Activated CD4-positive, alpha-beta T cell treated with anti-CD3 and anti-CD28 coated beads, Interleukin-2, Interleukin-6, amounts not matched to agents 100 ng/mL and 50 ng/mL, durations not matched to agents 16 hours and 8 hours (primary cell): ENCODE data around the gene NIPSNAP2.

Experiments
- DNase-seq: peaks from one replicate; pipeline ENCODE4 v3.0.0-alpha.2; 2020

NIPSNAP2 gene

GRCh38 chr7:55964261-55965099 is at the start of gene NIPSNAP2:
Gene NIPSNAP2 (plus strand): TSS chr7:55964585. CDS start chr7:55964610, 25 bp downstream.
- peak; percentile 72 for DNase-seq

- DNase-seq, result no peak
These were observed 46.6 kb upstream of the NIPSNAP2 start for GRCh38 chr7:55917771-55918170.

GRCh38 chr7:55928006-55928767 is 36.2 kb upstream of the NIPSNAP2 start:
- DNase-seq, result no peak

DNA sequence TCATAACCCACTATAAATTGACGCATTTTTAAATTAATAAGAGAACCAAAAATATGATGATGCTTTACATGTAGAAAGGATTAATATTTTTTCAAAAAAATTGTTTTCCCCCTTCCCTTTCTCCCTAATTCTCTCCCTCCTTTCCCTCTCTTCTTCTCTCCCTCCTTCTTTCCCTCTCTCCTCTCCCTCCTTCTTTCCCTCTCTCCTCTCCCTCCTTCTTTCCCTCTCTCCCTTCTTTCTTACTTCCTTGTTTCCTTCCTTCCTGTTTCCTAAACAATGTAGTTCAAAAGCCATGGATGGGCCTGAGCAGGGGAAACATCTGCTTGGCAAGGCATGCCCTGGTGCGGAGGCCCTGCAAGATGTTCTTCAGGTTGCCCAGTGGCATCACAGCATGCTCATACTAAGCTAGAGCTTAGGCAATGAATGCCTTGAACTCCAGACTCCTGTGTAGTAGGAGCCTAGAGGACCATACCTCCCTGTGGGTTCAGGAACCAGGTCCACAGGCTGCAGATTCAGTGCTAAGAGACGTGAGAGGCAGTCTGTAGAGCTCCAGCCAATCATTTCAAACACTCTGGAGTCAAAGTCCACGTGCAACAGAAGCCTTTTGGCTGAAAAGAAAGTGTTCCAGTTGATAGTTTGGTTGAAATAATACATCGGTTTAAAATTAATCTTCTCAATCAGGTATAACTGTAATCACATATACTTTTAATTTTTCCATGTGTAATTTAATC is 32.8 kb upstream of the NIPSNAP2 start:
- no peak for DNase-seq

GRCh38 chr7:55939514-55940123 is 24.8 kb upstream of the NIPSNAP2 start:
- no peak for DNase-seq

DNA sequence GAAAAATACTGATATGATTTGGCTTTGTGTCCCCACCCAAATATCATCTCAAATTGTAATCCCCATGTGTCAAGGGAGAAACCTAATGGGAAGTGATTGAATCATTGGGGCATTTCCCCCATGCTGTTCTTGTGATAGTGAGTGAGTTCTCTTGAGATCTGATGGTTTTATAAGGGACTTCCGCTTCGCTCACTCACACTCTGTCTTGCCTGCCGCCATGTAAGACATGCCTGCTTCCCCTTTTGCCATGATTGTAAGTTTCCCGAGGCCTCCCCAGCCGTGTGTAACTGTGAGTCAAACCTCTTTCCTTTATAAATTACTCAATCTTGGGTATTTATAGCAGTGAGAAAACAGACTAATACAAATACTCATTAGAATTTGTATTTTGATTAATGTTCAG is 17.8 kb upstream of the NIPSNAP2 start:
- DNase-seq, result no peak

DNA sequence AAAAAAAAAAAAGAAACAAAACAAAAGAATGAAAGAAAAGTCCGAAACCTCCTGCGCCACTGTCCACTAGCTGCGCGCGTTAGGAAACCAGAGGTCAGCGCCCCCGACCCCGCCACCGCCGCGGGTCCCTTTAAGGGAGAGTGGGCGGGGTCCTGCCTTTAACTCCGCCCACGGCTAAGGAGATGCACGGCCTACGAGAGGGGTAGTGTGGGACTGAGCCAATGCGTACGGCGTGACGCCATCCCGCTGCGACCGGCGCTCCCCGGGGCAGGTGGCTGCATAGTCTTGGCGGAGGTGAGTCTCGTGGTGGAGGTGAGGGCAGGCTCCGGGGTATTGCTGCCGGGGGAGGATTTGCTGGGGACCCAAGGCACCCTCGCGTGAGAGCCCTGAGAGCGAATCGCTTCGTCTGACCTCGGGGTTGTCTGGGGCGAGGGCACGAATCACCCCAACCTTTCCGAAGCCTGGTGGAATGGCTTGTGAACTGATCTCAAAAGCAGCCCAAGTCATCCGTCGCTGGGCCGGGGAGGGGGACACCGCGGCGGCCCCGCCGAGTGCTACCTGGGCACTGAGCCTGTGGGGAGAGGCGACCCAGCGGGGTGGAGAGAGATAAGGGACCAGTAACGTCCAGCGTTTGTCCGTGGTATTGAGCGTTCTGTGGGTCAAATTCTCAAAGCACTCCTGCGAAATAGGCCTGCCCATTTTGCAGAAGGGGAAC is 12.6 kb upstream of the NIPSNAP2 start, which contains the start of gene MRPS17:
Gene MRPS17, plus strand, starts transcription at position 241 of the 715 bp plus-strand sequence. CDS start 1,319 bp downstream, outside the sequence.
- peak; percentile 95 for DNase-seq

DNA sequence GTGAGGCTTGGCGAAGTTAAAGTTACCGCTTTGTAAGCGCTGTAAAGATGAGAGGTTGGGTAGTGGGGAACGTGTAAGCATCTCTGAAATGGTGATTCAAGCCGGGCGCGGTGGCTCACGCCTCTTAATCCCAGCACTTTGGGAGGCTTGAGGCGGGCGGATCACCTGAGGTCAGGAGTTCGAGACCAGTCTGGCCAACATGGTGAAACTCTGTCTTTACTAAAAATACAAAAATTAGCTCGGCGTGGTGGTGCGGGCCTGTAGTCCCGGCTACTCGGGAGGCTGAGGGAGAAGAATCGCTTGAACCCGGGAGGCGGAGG is 12.1 kb upstream of the NIPSNAP2 start:
- DNase-seq, result peak; percentile 4

DNA sequence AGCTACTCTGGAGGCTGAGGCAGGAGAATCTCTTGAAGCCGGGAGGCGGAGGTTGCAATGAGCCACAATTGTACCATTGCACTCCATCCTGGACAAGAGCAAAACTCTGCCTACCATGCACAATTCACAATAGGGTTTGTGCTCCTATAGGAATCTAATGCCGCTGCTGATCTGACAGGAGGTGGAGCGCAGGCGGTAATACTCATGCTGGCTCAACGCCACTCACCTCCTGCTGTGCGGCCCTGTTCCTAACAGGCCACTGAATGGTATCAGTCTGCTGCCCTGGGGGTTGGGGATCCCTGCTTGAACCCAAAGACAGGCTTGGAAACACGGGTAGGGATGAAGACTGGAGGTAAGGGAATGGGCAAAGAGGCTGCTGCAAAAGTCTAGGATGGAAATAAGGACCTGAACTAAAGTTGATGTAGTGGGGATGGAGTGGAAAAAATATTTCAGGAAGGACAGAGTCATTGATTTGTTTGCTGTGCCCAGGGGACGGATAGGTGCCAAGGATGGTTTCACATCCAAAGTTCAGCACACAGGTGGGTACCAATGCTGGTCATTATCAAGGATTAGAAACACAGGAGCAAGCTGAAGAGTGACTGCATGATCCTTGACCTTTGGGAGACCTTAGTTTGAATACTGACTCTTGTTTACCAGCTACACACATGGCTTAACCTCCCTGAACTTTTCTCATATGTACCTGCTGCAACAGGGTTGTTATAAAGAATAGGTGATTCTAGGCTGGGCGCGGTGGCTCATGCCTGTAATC is 10.5 kb upstream of the NIPSNAP2 start:
- no peak for DNase-seq

DNA sequence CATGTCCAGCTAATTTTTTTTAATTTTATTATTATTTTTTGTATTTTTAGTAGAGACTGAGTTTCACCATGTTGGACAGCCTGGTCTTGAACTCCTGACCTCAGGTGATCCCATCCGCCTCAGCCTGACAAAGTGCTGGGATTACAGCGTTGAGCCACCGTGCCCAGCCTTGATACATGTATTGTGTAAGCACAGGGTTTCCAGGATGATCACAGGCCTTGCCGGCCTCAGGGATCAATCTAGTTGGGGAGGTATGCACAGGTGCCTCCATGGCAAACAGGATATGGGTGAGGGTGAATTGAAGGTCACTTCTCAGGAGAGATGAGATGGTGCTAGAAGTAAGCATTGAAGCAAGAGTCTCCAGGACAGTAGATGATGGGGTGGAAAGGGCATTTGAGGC is 7.2 kb upstream of the NIPSNAP2 start:
- DNase-seq, result no peak

- DNase-seq, result no peak
These were observed 2.4 kb upstream of the NIPSNAP2 start for GRCh38 chr7:55962014-55962413.

GRCh38 chr7:55963584-55964168 is 709 bp upstream of the NIPSNAP2 start:
- no peak for DNase-seq

- no peak for DNase-seq
These were observed 700 bp downstream of the NIPSNAP2 start for GRCh38 chr7:55965100-55965470.

- no peak for DNase-seq
These were observed 1.5 kb downstream of the NIPSNAP2 start for GRCh38 chr7:55965805-55966421.

- DNase-seq, result no peak
These were observed 2.5 kb downstream of the NIPSNAP2 start for GRCh38 chr7:55966851-55967250.

DNA sequence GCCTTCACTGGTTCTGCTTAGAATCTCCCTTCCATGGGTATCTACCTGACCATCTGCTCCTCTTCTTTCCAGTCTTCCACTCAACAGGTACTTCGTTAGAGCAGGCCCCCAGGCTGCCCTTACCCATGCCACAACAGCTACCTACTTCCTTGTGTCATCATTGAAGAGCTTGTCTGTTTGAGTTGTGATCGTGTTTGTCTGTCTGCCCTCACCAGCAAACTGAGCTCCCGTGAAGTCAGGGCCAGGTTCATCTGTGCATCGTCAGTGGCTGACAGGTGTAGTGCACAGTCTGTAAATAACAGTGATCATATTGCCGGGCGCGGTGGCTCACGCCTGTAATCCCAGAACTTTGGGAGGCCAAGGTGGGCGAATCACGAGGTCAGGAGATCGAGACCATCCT is 5.0 kb downstream of the NIPSNAP2 start:
- DNase-seq, result no peak

DNA sequence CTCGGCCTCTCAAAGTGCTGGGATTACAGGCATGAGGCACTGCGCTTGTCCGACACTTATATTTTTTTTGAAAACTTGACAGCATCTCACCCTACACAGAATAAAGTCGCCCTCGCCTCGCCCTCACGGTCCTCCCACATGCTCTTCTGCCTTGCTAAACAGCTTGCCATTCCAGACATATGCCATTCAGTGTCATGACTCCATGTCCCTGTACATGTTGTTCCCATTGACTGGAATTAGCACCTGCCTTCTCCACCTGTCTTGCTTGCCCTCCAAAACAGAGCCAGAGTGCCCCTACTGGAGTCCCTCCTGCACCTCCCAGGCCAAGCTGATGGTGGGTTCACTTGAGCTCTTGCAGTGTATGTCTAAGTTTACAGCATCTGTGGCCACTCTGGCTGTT is 6.2 kb downstream of the NIPSNAP2 start:
- DNase-seq, result no peak

- no peak for DNase-seq
These were observed 6.6 kb downstream of the NIPSNAP2 start for GRCh38 chr7:55970978-55971377.

- DNase-seq, result no peak
These were observed 9.4 kb downstream of the NIPSNAP2 start for GRCh38 chr7:55973747-55974250.

DNA sequence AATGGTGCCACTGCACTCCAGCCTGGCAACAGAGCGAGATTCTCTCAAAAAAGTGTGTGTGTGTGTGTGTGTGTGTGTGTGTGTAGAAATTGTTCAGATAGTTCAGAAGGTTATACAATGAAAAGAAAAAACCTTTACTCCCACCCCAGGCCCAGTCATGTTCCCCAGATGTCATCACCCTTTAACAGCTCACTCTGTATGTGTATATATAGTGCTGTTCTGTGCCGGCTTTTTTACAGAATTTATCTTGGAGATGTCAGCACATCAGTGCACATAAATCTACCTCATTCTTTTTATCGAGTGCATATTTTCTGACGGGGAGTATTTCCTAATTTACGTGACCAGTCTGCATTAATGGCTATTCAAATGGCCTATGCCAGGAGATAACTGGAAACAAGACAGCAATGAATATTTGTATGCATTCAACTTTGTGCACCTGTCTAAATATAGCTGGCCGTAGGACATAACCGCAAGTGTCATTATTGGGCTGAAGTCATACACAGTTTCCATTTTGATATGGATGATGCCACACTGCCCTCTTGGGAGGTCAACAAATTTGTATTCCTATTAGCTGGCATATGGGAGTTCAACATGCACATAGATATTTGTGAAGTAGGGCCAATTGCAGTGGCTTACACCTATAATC is 11.7 kb downstream of the NIPSNAP2 start:
- no peak for DNase-seq
